ENCODE measurements around the gene TEKTIP1.
"Not testable (repeated sequence)": the region's sequence is repeated elsewhere in the genome, so short reads cannot be mapped to it uniquely, and the experiment has no call there.

TEKTIP1 gene

DNA sequence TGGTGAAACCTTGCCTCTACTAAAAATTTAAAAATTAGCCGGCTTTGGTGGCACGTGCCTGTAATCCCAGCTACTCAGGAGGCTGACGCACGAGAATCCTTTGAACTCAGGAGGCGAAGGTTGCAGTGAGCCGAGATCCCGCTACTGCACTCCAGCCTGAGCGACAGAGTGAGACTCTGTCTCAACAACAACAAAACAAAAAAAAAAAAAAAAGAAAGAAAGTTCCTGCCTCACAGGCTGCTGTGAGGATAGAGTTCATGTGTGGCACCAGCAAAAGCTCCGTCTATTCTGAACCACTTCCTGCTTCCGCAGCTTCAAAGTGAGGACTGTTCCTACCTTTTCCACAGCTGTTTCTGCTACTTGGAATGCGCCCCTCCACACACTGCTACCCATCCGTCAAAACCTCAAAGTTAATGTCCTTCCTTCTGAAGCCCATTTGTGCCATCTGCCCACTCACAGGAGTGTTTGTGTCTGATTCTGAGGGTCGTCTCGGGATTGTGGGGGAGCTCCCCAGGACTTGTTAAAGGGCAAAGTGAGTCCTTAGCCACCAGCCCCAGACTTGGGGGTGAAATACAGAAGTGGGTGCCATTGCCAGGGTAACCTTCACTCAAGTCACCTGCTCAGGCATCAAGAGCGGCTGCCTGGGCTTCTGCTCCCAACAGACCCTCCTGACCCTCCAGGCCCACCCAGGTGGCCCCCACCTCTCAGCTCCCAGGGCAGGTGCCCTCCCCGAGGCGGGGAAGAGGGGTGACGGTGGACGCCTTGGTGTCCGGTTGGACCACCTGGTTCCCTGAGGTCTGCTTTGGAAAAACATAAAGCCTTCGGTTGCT is 15.5 kb downstream of the TEKTIP1 start:
- ATAC-seq: no peak
- no peak for DNase-seq (ENCODE audit: low spot score in 2 of 2)
- H3K27ac Mint-ChIP-seq: peak overlapping the region; percentile 93
- H3K36me3 Mint-ChIP-seq: peaks cover 28% of the 10 kb centered on the region
- peaks cover 56% of the 10 kb centered on the region for H3K4me1 Mint-ChIP-seq
- peak overlapping the region; percentile 98 for H3K4me3 Mint-ChIP-seq
- H3K9me3 Mint-ChIP-seq: no peaks in the 10 kb centered on the region

DNA sequence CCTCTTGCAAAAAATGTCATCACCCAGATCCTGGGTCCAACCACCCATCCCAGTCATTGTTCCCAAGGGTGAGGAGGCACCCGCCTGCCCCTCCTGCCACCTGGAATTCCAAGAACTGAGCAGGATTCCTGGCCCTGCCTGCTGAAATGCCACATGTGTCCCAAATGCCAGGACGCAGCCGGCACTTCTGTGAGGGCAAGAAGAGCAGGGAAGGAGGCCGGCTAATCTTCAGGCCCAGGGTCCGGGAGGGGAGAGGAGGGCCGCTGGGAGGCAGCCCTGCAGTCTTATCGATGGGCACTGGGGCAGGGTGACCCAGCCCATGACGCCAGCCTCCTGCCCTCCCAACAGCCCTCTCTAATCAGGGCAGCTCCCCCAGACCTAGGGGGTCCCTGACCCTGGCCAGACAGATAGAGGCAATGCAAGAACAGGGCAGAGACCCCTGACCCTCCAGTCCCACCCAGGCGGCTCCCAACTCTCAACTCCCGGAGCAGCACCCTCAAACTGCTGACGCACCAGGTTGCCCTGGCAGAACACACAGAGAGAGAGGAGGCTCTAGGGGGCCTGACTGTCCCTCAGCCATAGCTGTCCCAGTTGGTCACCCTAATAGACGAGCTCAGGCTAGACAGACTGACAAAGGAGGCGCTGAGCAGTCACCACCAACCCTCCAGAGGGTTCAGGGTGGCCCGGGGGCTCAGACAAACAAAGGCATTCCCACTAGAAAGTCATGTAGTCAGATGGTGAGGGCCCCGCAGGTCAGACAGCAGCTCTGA is 16.9 kb downstream of the TEKTIP1 start:
- H3K4me1 Mint-ChIP-seq: peaks cover 53% of the 10 kb centered on the region
- H3K27ac Mint-ChIP-seq: peak overlapping the region; percentile 95
- peak overlapping the region; percentile 98 for H3K4me3 Mint-ChIP-seq
- DNase-seq (ENCODE audit: low spot score in 2 of 2): no peak
- no peaks in the 10 kb centered on the region for H3K9me3 Mint-ChIP-seq
- ATAC-seq: no peak
- peaks cover 23% of the 10 kb centered on the region for H3K36me3 Mint-ChIP-seq

DNA sequence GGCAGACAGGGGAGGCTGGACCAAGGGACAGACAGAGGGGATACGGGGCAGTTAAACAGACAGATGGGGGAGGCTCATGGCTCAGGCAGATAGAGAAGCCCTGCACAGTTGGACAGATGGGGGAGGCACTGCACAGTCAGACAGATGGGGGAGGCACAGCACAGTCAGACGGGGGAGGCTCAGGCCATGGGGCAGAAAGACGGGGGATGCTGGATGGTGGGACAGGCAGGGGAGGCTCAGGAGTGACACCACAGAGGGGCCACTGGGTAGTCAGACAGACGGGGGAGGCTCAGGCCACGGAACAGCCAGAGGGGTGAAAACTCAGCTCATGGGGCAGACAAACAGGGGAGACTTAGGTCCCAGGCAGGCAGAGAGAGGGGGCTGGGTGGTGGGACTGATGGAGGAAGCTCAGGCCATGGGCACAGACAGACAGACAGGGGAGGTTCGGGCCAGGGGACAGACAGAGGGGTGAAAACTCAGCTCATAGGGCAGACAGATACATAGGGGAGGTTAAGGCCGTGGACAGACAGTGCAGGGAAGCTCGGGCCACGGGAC is 17.5 kb downstream of the TEKTIP1 start:
- ATAC-seq: no peak

DNA sequence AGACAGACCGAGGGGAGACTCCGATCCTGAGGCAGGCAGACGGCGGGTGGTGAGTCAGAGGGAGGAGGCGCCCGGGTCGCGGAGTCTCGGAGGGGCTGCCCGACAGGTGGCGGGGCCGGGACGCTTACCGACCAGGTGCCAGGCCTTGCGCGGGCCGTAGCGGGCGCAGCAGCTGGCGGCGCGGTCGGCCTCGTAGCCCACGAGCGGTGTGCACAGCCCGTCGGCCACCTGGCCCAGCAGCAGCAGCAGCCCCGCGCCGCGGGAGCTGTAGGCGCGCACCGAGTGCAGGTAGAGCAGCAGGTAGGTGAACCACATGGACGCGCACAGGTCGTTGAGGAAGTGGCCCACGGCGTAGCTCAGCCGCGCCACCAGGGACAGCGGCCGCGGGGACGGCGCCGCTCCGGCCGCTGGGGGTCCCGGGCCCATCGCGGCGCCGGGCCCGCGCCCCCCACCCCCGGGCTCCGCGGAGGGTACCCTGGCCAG is 18.0 kb downstream of the TEKTIP1 start:
- H3K4me1 Mint-ChIP-seq: peaks cover 44% of the 10 kb centered on the region
- peaks cover 19% of the 10 kb centered on the region for H3K36me3 Mint-ChIP-seq
- peak; percentile 43 to 74 for DNase-seq (ENCODE audit: low spot score in 2 of 2)
- H3K9me3 Mint-ChIP-seq: no peaks in the 10 kb centered on the region
- peak; percentile 57 for ATAC-seq
- peak overlapping the region; percentile 98 for H3K4me3 Mint-ChIP-seq
- H3K27ac Mint-ChIP-seq: peak overlapping the region; percentile 95

More for the DNA sequence above, 17.5 kb downstream of the TEKTIP1 start:
- Mint-ChIP-seq H3K36me3 (peaks cover 19% of the 10 kb centered on the region), H3K4me1 (peaks cover 49% of the 10 kb centered on the region), H3K4me3 (peak overlapping the region; percentile 98), H3K27ac (peak overlapping the region; percentile 95), H3K9me3 (no peaks in the 10 kb centered on the region)
- DNase-seq (ENCODE audit: low spot score in 2 of 2): peak in 1 of 2 donors; percentile 63

DNA sequence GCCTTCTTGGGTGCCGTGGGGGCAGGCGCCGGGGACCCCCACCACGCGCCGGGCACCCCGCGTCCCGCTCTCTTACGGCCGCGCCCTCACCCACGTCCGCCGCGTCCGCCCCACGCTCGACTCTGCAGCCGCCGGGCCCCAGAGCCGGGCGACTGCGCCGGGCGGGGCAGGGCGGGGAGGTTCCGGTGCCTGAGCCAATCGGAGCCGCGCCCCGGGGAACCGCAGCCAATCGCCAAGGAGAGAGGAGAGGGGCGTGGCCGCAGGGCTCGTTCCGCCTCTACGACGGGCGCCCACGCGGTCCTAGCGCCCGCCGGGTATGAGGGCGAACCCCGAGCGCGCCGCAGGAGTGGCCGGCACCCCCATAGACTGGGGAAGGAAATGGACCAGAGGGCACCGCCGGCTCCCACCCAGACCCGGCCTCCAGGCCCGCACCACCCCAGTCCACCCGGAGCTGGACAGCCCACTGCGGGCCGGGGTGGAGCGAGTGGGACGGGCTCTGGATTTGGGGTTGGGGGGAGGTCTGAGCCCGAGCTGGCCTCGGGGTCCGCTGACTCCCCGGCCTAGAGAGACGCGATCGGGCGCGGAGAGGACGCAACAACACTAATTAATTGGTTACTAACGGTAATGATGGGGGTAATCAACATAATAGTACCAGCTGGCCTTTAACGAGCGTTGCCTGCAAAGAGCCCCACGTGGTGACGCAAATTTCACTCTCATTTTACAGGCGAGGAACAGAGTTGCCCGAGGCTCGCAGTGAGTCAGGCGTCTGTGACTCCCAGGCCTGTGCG is 18.7 kb downstream of the TEKTIP1 start, which contains the start of gene MFSD12:
Gene MFSD12, minus strand, starts transcription at position 126 of the 788 bp plus-strand sequence. CDS start 183 bp downstream, outside the sequence.
- peaks cover 19% of the 10 kb centered on the region for H3K36me3 Mint-ChIP-seq
- peak; percentile 95 to 97 for DNase-seq (ENCODE audit: low spot score in 2 of 2)
- H3K4me1 Mint-ChIP-seq: peaks cover 43% of the 10 kb centered on the region
- peak; percentile 96 for ATAC-seq
- peak within 1 kb of the TSS; percentile 98 for H3K4me3 Mint-ChIP-seq
- peak within 1 kb of the TSS; percentile 95 for H3K27ac Mint-ChIP-seq
- H3K9me3 Mint-ChIP-seq: no peaks in the 10 kb centered on the region

DNA sequence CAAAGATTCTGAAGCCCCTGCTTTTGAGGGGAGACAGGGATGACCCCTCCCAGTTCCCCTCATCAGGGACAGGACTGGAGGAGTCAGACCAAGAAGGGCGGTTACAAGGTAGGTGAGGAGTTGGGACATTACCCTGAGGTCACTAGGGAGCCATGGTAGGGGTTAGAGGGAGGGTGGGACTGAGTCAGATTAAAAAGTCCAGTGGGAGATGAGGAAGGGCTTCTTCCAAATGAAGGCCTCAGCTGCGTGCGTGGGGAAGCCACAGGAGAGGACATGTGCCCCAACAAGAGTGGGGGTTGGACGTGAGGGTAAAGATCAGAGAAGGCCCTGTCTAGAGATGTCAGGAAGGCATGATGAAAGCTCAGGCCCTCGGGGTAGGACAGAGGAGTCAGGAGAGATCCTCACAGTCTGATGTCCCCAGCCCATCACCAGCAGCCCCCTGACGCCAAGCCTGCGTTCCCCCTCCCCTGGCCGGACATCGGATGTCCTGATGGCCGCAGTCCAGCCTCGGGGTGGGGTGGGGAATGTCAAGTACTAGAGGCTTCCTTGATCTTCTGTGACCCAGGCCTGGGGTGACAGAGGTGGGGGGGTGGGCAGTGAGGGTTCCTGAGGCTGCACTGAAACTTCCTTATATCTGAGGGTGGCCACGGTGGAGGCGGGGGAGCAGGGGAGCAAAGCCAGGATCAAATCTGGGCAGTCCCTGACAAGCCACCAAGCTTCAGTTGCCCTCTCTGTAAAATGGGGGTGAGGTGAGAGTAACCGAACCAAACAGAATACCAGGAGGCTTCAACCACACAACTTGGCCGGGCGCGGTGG is 24.9 kb downstream of the TEKTIP1 start:
- H3K4me1 Mint-ChIP-seq: no peaks in the 10 kb centered on the region
- no peaks in the 10 kb centered on the region for H3K9me3 Mint-ChIP-seq
- ATAC-seq (no peak), DNase-seq (ENCODE audit: low spot score in 2 of 2) (no peak)
- no peak overlapping the region for H3K4me3 Mint-ChIP-seq
- no peak overlapping the region for H3K27ac Mint-ChIP-seq
- no peaks in the 10 kb centered on the region for H3K36me3 Mint-ChIP-seq

DNA sequence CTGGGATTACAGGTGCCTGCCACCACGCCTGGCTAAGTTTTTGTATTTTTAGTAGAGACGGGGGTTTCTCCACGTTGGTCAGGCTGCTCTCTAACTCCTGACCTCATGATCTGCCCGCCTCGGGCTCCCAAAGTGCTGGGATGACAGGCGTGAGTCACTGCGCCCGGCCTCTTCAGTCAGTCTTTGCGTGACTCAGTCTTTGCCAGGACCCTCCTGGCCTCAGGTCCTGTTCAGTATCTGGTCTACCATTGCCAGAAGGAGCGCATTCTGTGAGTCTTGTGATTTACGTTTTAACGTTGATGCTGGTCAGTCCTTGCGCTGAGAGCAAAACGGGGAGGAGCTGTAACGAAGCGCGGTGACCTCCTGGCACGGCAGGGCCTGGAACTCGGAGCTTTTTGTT is 26.2 kb downstream of the TEKTIP1 start:
- no peaks in the 10 kb centered on the region for H3K36me3 Mint-ChIP-seq
- no peak overlapping the region for H3K27ac Mint-ChIP-seq
- DNase-seq (ENCODE audit: low spot score in 2 of 2) (no peak), ATAC-seq (no peak)
- H3K4me1 Mint-ChIP-seq: no peaks in the 10 kb centered on the region
- no peak overlapping the region for H3K4me3 Mint-ChIP-seq
- no peaks in the 10 kb centered on the region for H3K9me3 Mint-ChIP-seq

DNA sequence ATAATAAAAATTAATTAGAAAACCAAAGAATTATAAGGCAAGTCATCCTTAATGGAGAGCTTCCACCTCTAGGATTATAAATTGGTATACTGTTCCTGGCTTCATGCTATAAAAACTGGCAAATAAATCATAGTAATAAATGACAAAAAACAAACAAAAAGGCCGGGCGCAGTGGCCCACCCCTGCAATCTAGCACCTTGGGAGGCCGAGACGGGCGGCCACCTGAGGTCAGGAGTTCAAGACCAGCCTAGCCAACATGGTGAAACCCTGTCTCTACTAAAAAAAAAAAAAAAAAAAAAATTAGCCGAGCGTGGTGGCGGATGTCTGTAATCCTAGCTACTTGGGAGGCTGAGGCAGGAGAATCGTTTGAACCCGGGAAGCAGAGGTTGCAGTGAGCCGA is 31.1 kb downstream of the TEKTIP1 start:
- Mint-ChIP-seq H3K36me3 (peaks cover 12% of the 10 kb centered on the region), H3K4me1 (peaks cover 20% of the 10 kb centered on the region)
- not testable (repeated sequence) for H3K4me3 Mint-ChIP-seq; H3K9me3 Mint-ChIP-seq; ATAC-seq; H3K27ac Mint-ChIP-seq; DNase-seq (ENCODE audit: low spot score in 2 of 2)

DNA sequence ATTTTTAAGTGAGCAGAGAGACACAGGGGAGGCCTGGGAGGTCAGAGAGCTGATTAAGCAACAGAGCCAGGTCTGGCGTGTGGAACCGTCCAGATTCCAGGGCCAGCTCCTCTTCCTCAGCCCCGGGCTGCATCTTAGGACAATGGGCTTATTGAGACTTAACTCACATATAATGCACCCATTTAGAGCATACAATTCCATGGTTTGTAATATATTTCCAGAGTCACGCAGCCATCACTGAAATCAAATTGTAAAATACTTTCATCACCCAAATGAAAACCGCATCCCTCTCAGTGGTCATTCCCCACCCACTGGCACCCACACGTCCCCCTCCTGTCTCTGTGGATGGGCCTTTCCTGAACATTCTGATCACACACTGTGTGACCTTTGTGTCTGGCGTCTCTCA is 31.6 kb downstream of the TEKTIP1 start:
- DNase-seq (ENCODE audit: low spot score in 2 of 2) (no peak), ATAC-seq (no peak)
- Mint-ChIP-seq H3K4me3 (no peak overlapping the region), H3K4me1 (peaks cover 25% of the 10 kb centered on the region), H3K9me3 (no peaks in the 10 kb centered on the region), H3K36me3 (peaks cover 18% of the 10 kb centered on the region), H3K27ac (no peak overlapping the region)

DNA sequence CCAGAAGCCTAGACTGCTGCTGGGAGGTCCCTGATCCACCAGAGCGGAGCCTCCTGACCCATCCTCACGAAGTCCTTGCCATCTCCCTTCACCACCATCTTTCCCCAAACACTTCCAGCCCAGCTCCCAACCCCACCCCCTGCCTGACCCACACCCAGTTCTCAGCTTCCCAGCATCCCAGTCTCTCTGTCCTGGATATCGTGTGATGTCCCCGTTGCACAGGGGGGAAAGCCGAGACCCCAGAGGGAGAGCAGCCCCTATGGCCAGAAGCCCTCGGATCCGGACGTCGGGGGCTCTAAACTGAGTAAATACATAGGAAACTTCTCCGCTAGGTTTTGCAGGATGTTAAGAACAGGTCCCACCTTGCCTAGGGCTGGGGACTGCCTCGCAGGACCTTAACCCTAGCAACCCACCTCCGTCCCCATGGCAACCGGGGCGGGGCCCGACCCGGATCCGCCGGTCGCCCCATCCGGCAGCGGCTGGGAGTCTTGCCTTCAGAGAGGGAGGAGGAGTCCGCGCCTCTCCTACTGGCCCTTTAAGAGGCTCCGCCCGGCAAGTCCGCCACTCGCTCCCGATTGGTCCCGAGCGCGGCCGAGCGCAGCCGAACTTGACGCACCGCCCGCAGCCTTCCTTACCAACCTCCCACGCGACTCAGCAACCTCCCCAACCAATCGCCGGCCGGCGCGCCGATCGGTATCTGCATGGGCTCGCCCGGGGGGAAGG is 33.3 kb downstream of the TEKTIP1 start:
- Mint-ChIP-seq H3K36me3 (peaks cover 19% of the 10 kb centered on the region), H3K4me3 (peak overlapping the region; percentile 71), H3K9me3 (no peaks in the 10 kb centered on the region), H3K4me1 (peaks cover 25% of the 10 kb centered on the region), H3K27ac (peak overlapping the region; percentile 70)
- DNase-seq (ENCODE audit: low spot score in 2 of 2) (peak; percentile 94 to 99), ATAC-seq (peak; percentile 96)

DNA sequence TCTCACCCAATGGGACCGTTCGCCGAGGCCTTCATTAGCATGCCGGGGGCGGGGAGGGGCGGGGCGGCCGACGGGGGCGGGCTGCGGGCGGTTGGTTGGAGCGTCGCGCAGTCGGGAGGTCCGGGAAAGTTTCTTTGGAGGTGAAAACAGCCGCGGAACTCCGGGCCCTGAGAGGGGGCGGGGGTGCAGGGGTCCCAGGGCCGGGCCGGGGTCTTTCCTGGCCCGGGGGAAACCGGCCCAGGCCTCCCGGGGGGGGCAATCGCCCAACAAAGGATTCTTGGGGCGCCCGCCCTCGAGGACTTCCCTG is 33.8 kb downstream of the TEKTIP1 start, which contains the start of gene HMG20B:
Gene HMG20B, plus strand, starts transcription at position 90 of the 307 bp plus-strand sequence. CDS start 366 bp downstream, outside the sequence.
- no peaks in the 10 kb centered on the region for H3K9me3 Mint-ChIP-seq
- no peak for DNase-seq (ENCODE audit: low spot score in 2 of 2)
- ATAC-seq: peak; percentile 1
- peaks cover 19% of the 10 kb centered on the region for H3K36me3 Mint-ChIP-seq
- peak within 1 kb of the TSS; percentile 70 for H3K27ac Mint-ChIP-seq
- H3K4me1 Mint-ChIP-seq: peaks cover 25% of the 10 kb centered on the region
- H3K4me3 Mint-ChIP-seq: peak within 1 kb of the TSS; percentile 71

DNA sequence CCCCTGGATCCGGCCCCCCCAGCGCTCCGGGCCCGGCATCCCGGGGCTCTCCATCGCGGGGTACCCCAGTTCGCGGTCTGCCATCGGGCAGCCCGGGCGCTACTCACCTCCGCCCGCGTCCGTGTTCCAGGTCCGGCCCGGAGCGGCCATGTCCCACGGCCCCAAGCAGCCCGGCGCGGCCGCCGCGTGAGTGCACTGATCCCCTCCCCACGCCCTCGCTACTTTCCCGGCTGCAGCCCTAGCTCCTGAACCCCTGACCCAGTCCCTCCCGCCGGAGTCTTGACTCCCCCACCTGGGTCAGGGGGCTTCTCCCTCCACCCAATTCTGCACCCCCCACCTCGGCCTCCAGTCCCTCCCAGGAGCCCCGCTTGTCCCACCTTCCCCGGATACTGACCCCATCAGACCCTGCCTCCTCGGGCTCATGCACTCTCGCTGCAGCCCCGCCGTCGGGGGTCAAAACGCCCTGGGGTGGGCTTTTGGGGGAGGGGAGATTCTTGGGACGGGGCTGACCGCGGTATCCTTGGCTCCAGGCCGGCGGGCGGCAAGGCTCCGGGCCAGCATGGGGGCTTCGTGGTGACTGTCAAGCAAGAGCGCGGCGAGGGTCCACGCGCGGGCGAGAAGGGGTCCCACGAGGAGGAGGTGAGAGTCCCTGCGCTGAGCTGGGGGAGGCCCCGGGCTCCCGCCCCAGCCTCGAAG is 34.3 kb downstream of the TEKTIP1 start:
- peak; percentile 9 for ATAC-seq
- Mint-ChIP-seq H3K9me3 (no peaks in the 10 kb centered on the region), H3K4me1 (peaks cover 25% of the 10 kb centered on the region), H3K27ac (peak overlapping the region; percentile 37), H3K4me3 (peak overlapping the region; percentile 71), H3K36me3 (peaks cover 19% of the 10 kb centered on the region)
- peak in 1 of 2 donors; percentile 41 for DNase-seq (ENCODE audit: low spot score in 2 of 2)
